Left lung (tissue), 10 donors: ENCODE measurements around the gene TMEM150C. TPM values are rescaled to one million over a fixed set of nuclear protein-coding genes. Genes with fewer than 3 reads are reported as not detected.

Experiments
- ATAC-seq: fragments of 200-7000 bp; cut with Tn5 transposase; one replicate; pipeline ENCODE4 v1.9.1; 2020; ENCODE audit warnings: moderate library complexity
- DNase-seq, 4 donors: peaks; one replicate each; pipeline ENCODE4 v3.0.0-alpha.2; 2013 to 2020
- H3K27ac ChIP-seq, 2 donors: fragments of 200-600 bp; sonication (generic) in 1 of 2; one replicate each; pipeline versions ENCODE4 v1.5.0 to v1.8.0; 2020 to 2021
- H3K27me3 ChIP-seq, 2 donors: fragments of 200-600 bp; sonication (generic) in 1 of 2; one replicate each; pipeline versions ENCODE4 v1.5.0 to v1.8.0; 2020 to 2021
- H3K36me3 ChIP-seq, 2 donors: fragments of 200-600 bp; sonication (generic) in 1 of 2; one replicate each; pipeline versions ENCODE4 v1.5.0 to v1.8.0; 2020 to 2021
- H3K4me1 ChIP-seq, 2 donors: fragments of 200-600 bp; one replicate each; pipeline ENCODE4 v1.8.0; 2021
- H3K4me3 ChIP-seq, 2 donors: fragments of 200-600 bp; sonication (generic) in 1 of 2; one replicate each; pipeline versions ENCODE4 v1.5.0 to v1.8.0; 2020 to 2021; ENCODE audit warnings: mild to moderate bottlenecking in 1 of 2
- H3K9me3 ChIP-seq, 2 donors: fragments of 200-600 bp; sonication (generic) in 1 of 2; one replicate each; pipeline versions ENCODE4 v1.5.0 to v1.8.0; 2020 to 2021
- intact Hi-C, 2 donors: fragments of 100-400 bp; cut with DNase I; formaldehyde crosslinking; loops; one replicate each; pipeline versions ENCODE4 v1.11.2 to v1.14.2; 2022
- polyA plus RNA-seq, 6 donors: library from polyadenylated mRNA; unstranded; fragments of 120-200 nt; gene quantifications; one replicate each; pipeline ENCODE4 v1.2.1, GENCODE V29; 2013; ENCODE audit not compliant: insufficient read length in 6 of 6
- total RNA-seq, 2 donors: library from RNA; stranded (reverse); fragmentation: NEBNext Ultra II Directional; extraction: Animal tissue kit (Norgen Biotek cat#: 25700); gene quantifications; one replicate each; pipeline ENCODE4 v1.2.1, GENCODE V29; 2021
- TF ChIP-seq, protein P1 (sequence below), 2 donors: fragments of 200-600 bp; sonication (generic) in 1 of 2; IDR thresholded peaks; one replicate each; pipeline versions ENCODE4 v1.5.0 to v1.8.0; 2021; ENCODE audit warnings: antibody characterized with exemption in 2 of 2
- donor health status: DM: no; HTN: yes; CAD: no.
- donor health status: DM: no; HTN: no; CAD: no.

The TMEM150C gene
- total and polyA plus RNA-seq, 8 donors, result 4.3 to 18.9 (median 16.0) TPM

DNA sequence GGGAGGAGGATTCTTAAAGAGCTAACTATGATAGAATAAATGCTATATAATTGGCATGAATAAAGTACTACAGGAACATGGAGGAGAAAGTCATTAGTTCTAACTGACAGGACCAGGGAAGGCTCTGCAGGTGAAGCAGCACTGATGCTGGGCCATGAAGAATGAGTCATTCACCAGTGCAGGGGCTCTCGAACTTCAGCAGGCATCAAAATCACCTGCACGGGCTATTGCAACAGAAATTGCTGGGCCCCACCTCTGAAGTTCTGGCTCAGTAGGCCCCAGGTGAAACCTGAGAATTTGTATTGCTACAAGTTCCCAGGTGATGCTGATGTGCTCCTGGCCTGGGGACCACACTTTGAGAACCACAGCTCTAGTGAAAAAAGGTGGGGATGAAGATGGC is 33.7 kb downstream of the TMEM150C start:
- Histone ChIP-seq H3K27ac (no peak overlapping the region), H3K27me3 (no peaks in the 10 kb centered on the region), H3K9me3 (no peaks in the 10 kb centered on the region), H3K4me3 (no peak overlapping the region), H3K36me3 (no peaks in the 10 kb centered on the region), H3K4me1 (no peaks in the 10 kb centered on the region)
- ATAC-seq (no peak), DNase-seq (no peak)
- intact Hi-C loops, result no loop called here
- TF ChIP-seq, protein P1, sequence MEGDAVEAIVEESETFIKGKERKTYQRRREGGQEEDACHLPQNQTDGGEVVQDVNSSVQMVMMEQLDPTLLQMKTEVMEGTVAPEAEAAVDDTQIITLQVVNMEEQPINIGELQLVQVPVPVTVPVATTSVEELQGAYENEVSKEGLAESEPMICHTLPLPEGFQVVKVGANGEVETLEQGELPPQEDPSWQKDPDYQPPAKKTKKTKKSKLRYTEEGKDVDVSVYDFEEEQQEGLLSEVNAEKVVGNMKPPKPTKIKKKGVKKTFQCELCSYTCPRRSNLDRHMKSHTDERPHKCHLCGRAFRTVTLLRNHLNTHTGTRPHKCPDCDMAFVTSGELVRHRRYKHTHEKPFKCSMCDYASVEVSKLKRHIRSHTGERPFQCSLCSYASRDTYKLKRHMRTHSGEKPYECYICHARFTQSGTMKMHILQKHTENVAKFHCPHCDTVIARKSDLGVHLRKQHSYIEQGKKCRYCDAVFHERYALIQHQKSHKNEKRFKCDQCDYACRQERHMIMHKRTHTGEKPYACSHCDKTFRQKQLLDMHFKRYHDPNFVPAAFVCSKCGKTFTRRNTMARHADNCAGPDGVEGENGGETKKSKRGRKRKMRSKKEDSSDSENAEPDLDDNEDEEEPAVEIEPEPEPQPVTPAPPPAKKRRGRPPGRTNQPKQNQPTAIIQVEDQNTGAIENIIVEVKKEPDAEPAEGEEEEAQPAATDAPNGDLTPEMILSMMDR (IDR thresholded peaks at IDR 0.05), result no peak

DNA sequence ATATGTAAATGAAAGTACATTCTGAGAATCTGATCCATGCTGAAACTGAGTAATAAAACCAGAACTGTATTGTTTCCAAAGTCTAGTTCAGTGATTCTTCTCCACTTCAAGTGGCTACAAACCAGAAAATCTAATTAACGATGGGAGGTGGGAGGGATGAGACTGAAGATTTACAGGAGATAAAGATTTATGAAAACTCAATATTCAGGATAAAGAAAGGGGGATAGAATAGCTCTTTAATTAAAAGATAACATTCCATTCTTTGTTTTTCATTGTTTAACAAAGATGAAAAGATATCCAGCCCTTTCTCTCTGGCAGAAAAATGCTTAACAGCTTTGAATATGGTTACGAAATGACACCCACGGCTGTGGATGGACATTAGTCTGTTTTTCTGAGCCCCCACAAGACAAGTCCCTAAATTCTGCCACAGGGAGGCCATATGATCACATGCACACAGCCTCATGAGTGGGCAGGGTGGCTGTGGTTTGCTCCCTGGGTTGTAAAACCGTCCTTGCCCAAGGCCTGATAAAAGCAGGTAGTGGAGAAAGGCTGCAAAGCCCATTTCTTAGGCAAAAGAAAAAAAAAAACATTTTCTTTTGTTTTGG is 36.4 kb downstream of the TMEM150C start:
- DNase-seq (no peak), ATAC-seq (no peak)
- TF ChIP-seq, protein P1 (IDR thresholded peaks at IDR 0.05), result no peak
- no peak overlapping the region for H3K4me3 ChIP-seq
- H3K9me3 ChIP-seq, result no peaks in the 10 kb centered on the region
- H3K27me3 ChIP-seq, result no peaks in the 10 kb centered on the region
- intact Hi-C loops, result no loop called here
- H3K27ac ChIP-seq, result no peak overlapping the region
- no peaks in the 10 kb centered on the region for H3K36me3 ChIP-seq
- H3K4me1 ChIP-seq, result no peaks in the 10 kb centered on the region

DNA sequence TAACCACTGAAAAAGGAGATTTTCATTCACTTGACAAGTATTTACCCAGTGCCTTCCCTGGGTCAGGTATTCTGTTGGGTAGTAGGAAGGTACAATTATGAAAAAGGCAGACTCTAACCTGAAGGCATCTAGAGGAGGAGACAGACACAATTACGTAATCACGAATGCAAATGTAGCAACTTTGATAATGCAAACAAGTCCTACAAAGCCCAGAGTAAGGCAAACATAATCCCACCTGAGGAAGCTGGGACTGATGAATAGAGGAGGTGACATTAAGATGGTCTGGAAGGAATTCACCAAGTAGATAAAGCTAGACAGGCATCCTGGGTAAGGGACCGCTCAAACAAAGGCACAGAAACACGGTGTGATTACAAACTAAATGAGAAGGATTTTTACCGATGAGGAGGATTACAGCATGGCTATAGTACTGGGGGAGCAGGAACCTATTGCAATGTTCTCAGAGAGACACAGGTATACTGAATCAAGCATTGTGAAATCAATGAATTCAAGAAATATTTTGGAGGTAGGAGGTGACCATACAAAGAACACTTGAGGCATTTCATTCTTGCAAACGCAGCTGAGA is 37.1 kb downstream of the TMEM150C start:
- intact Hi-C loops, result no loop called here
- Histone ChIP-seq H3K27me3 (no peaks in the 10 kb centered on the region), H3K4me3 (no peak overlapping the region), H3K9me3 (no peaks in the 10 kb centered on the region), H3K27ac (no peak overlapping the region), H3K4me1 (no peaks in the 10 kb centered on the region), H3K36me3 (no peaks in the 10 kb centered on the region)
- DNase-seq, result no peak
- ATAC-seq, result no peak
- TF ChIP-seq, protein P1 (IDR thresholded peaks at IDR 0.05), result no peak

DNA sequence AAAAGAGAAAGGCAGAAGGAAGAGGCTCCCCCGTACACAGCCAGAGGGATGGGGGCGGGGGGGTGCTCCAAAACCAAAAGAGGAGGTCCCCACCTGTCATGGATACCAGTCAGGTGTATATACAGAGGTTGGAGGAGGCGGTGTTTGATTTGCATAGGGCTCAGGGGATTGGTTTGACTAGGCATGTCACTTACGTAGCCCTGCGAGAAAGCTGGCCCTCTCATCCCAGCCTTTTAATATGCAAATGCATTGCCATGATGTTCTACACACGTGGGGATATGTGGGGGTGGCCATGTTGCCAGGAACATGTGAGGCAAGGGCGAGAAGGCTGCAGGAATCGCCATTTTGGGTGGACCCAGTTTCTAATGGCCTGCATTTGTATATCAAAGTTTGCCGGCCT is 38.6 kb downstream of the TMEM150C start:
- TF ChIP-seq, protein P1 (IDR thresholded peaks at IDR 0.05), result no peak
- no peak for DNase-seq
- Histone ChIP-seq H3K4me1 (no peaks in the 10 kb centered on the region), H3K9me3 (no peaks in the 10 kb centered on the region), H3K27ac (no peak overlapping the region), H3K4me3 (no peak overlapping the region), H3K36me3 (no peaks in the 10 kb centered on the region), H3K27me3 (no peaks in the 10 kb centered on the region)
- no peak for ATAC-seq
- intact Hi-C loops, result no loop called here

DNA sequence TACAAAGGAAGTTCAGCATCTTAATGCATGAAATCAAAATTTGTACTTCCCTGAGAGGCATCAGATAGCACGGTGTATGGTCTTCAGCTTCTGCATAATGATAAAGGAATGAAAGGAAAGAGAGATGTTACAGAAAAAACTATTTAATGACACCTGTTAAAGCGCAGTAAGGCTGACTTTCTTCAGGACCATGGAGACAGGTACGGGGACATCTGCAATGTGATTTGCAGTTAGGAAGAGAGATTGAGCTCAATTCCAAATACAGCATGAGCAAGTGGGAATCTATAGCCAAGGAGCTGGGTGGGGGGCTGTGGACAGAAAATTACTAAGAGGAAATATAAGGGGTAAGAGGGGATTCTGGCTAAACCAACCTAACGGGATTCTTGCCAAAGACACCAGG is 39.3 kb downstream of the TMEM150C start:
- ATAC-seq, result no peak
- no peak overlapping the region for H3K27ac ChIP-seq
- no peak for DNase-seq
- no peak overlapping the region for H3K4me3 ChIP-seq
- H3K4me1 ChIP-seq, result no peaks in the 10 kb centered on the region
- intact Hi-C loops, result no loop called here
- H3K27me3 ChIP-seq, result no peaks in the 10 kb centered on the region
- TF ChIP-seq, protein P1 (IDR thresholded peaks at IDR 0.05), result no peak
- H3K9me3 ChIP-seq, result no peaks in the 10 kb centered on the region
- H3K36me3 ChIP-seq, result no peaks in the 10 kb centered on the region
